AG04449 (cell line): ENCODE results near the gene FBXO31.
"Not testable (repeated sequence)": the region's sequence is repeated elsewhere in the genome, so short reads cannot be mapped to it uniquely, and the experiment has no call there.

ENCODE experiments used
- CTCF ChIA-PET: fragments of 350-600 bp; formaldehyde crosslinking; extraction: SDS; loops from one replicate; lab custom pipeline; 2021; ENCODE audit warnings: antibody characterized with exemption; lab: Yijun Ruan, JAX
- POLR2A ChIA-PET: fragments of 400-600, 350-600 bp; formaldehyde crosslinking; extraction: SDS; loops from one replicate; lab custom pipeline; 2020; ENCODE audit warnings: antibody characterized with exemption, inconsistent platforms; lab: Yijun Ruan, JAX
- DNase-seq: peaks from one replicate; pipeline ENCODE4 v3.0.0-alpha.2; 2010; ENCODE audit warnings: low read depth, low spot score
- H3K4me3 ChIP-seq: 2 replicates; pipeline ENCODE4 v1.5.1; 2011; ENCODE audit warnings: low read depth, mild to moderate bottlenecking, control low read depth, low read length
- TF ChIP-seq, protein P1 (sequence below): IDR thresholded peaks from one replicate; pipeline ENCODE4 v1.5.1; 2011; ENCODE audit warnings: mild to moderate bottlenecking, moderate library complexity, low read length, control low read depth, inconsistent platforms; ENCODE audit not compliant: insufficient read depth; ENCODE audit errors: missing control alignments

Gene FBXO31

GRCh38 chr16:87343753-87344050, 39.9 kb downstream of the FBXO31 start:
- TF ChIP-seq, protein P1, sequence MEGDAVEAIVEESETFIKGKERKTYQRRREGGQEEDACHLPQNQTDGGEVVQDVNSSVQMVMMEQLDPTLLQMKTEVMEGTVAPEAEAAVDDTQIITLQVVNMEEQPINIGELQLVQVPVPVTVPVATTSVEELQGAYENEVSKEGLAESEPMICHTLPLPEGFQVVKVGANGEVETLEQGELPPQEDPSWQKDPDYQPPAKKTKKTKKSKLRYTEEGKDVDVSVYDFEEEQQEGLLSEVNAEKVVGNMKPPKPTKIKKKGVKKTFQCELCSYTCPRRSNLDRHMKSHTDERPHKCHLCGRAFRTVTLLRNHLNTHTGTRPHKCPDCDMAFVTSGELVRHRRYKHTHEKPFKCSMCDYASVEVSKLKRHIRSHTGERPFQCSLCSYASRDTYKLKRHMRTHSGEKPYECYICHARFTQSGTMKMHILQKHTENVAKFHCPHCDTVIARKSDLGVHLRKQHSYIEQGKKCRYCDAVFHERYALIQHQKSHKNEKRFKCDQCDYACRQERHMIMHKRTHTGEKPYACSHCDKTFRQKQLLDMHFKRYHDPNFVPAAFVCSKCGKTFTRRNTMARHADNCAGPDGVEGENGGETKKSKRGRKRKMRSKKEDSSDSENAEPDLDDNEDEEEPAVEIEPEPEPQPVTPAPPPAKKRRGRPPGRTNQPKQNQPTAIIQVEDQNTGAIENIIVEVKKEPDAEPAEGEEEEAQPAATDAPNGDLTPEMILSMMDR, result no peak
- no peak for DNase-seq
- POLR2A ChIA-PET, result no interaction called here
- no peak overlapping the region for H3K4me3 ChIP-seq
- CTCF ChIA-PET, result interaction anchor here (3.0 kb wide), 1 partner anchor 19 kb away, joined by 10 read pairs; no protein-coding TSS in a partner anchor

DNA sequence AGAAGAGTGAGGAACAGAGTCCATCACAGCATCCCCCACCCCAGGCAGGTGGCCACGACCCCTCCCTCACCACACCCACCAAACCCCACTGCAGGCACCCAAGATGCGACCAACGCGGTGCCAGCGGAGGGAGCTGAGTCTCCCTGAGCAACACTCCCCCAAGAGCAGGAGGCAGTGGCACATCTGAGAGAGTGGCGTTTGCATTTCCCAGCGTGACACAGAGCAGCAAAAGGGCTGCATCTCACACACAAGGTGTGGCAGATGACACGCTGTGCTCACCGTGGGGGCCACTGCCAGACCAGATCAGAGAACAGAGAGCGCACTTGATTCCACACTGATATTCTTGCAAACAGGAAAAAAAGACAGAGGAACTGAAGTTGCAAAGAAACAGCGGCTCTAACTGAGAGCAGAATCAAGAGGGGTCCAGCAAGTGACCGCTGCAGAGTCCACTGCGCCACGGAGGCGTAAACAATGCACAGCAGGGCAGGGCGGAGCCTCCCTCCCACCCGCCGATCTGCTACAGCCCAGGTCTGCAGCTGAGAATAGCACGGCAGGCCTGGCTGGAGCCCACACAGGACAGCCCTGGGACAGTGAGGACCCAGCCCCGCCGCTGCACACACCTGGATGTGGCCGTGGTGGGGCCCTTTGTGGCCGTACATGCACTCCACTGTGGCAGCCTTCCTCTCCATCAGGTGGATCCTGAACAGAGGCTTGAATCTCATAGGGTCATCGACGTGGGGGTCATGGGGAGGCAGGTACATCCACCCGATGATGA, 40.4 kb downstream of the FBXO31 start:
- DNase-seq, result no peak
- CTCF ChIA-PET, result interaction anchor here (3.0 kb wide), 1 partner anchor 19 kb away, joined by 10 read pairs; no protein-coding TSS in a partner anchor
- TF ChIP-seq, protein P1, result no peak
- no peak overlapping the region for H3K4me3 ChIP-seq
- POLR2A ChIA-PET, result no interaction called here

DNA sequence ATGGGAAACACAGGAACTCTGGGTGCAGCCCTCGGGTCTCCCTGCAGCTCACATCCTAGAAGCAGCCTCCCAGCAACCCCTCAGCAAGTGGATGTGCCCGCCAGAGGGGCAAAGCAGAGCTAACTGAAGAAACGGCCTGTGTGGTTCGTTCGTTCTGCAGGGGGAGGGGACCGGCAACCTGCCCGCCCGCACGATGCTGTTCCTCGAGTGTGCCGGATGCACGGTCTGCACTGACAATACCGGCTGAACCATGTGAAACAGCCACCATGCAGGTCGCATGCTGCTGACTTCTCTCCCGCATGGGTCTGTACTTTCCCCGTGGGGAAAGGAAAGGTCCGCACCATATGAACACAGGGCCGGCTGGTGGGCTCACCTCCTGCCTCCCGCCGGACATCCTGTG, 41.1 kb downstream of the FBXO31 start:
- DNase-seq, result no peak
- TF ChIP-seq, protein P1, result no peak
- no peak overlapping the region for H3K4me3 ChIP-seq
- CTCF ChIA-PET, result interaction anchor here (0.9 to 3.0 kb wide), 2 partner anchors 9 to 18 kb away, joined by 4 to 10 read pairs; no protein-coding TSS in a partner anchor
- POLR2A ChIA-PET, result no interaction called here

DNA sequence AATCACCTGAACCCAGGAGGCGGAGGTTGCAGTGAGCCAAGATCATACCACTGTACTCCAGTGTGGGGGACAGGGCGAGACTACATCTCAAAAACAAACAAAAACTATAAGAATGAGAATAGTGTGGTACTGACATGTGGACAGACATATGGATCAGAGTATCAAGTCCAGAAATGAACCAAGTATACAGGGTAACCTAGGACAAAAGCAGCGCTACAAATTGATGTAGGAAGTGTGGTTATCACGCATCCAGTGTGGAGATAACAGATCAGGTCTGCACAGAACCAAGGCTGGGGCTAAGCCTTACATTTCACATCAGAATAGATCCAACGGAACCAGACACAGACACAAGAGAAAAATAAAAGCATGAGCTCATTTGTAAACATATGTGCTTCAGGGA, 43.4 kb downstream of the FBXO31 start:
- ChIA-PET CTCF (interaction anchor here (0.9 to 2.9 kb wide), 6 partner anchors 10 to 43 kb away, joined by 3 to 11 read pairs (median 4); no protein-coding TSS in a partner anchor), POLR2A (no interaction called here)
- DNase-seq, result no peak
- TF ChIP-seq, protein P1, result no peak
- no peak overlapping the region for H3K4me3 ChIP-seq

DNA sequence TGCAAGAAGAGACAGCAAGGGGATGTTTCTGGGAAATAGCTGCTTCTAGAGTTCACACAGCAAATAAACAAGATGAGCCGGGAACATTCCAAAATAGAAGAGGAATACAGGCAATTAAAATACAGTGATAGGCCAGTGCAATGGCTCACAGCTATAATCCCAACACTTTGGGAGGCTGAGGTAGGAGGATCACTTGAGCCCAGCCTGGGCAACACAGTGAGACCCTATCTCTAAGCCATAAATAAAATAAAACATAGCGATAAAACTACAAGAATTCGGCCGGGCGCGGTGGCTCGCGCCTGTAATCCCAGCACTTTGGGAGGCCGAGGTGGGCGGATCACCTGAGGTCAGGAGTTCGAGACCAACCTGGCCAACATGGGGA, 43.9 kb downstream of the FBXO31 start:
- CTCF ChIA-PET, result interaction anchor here (1.1 to 2.9 kb wide), 4 partner anchors 10 to 42 kb away, joined by 3 to 11 read pairs (median 5); no protein-coding TSS in a partner anchor
- POLR2A ChIA-PET, DNase-seq, H3K4me3 ChIP-seq: not testable (repeated sequence)

DNA sequence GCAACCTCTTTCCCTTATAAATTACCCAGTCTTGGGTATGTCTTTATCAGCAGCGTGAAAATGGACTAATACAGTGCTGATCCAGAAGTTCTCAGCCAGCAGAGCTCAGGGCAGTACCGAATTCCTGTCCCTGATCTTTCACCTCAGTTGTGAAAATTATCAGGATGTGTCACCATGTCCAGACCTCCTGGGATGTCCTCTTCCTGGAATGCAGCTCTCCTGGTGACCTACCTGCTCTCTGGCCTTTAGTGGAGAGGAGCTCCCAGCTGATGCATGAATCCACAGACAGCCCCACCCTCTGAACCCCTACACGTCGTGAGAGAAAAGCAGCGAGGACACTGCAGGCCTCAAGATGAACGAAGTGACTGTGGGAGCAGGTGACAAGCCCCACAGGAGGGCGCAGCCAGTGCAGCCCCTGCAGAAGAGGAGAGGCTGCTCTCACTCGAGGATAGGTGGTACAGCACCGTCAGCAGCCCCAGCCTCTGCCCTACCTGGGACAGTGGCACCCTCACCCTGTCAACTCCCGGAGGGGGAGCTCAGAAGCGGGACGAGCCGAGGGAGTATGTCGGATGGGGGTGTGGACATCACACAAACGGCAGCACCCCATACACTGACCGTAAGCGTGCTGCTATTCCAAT, 44.4 kb downstream of the FBXO31 start:
- ChIA-PET POLR2A (no interaction called here), CTCF (interaction anchor here (1.1 to 2.9 kb wide), 3 partner anchors 12 to 42 kb away, joined by 4 to 11 read pairs (median 6); no protein-coding TSS in a partner anchor)
- no peak for DNase-seq
- no peak overlapping the region for H3K4me3 ChIP-seq
- TF ChIP-seq, protein P1, result no peak
